Measurements from ENCODE around the gene GPR27.

The GPR27 gene, protein sequence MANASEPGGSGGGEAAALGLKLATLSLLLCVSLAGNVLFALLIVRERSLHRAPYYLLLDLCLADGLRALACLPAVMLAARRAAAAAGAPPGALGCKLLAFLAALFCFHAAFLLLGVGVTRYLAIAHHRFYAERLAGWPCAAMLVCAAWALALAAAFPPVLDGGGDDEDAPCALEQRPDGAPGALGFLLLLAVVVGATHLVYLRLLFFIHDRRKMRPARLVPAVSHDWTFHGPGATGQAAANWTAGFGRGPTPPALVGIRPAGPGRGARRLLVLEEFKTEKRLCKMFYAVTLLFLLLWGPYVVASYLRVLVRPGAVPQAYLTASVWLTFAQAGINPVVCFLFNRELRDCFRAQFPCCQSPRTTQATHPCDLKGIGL

DNA sequence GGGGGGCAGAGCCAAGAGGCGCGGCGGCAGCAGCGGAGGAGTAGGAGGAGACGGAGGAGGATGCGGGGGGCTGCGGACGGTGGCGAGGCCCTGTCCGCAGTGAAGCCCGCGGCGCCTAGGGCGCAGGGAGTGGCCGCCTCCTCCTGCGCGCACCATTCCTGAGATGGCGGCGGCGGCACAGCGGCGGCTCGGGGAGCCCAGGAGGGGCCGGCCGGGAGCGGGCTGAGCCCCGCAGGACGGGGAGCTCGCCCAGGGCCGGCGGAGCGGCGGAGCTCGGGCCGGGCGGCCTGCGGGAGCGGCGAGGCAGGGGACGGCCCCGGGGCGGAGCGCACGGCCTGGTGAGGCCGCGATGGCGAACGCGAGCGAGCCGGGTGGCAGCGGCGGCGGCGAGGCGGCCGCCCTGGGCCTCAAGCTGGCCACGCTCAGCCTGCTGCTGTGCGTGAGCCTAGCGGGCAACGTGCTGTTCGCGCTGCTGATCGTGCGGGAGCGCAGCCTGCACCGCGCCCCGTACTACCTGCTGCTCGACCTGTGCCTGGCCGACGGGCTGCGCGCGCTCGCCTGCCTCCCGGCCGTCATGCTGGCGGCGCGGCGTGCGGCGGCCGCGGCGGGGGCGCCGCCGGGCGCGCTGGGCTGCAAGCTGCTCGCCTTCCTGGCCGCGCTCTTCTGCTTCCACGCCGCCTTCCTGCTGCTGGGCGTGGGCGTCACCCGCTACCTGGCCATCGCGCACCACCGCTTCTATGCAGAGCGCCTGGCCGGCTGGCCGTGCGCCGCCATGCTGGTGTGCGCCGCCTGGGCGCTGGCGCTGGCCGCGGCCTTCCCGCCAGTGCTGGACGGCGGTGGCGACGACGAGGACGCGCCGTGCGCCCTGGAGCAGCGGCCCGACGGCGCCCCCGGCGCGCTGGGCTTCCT lies at the start of gene GPR27:
Gene GPR27 (plus strand): TSS at position 155 of the 909 bp plus-strand sequence. CDS start 195 bp downstream, at position 350.
- DNase-seq (ENCODE audit: low spot score), result peak; percentile 7

DNA sequence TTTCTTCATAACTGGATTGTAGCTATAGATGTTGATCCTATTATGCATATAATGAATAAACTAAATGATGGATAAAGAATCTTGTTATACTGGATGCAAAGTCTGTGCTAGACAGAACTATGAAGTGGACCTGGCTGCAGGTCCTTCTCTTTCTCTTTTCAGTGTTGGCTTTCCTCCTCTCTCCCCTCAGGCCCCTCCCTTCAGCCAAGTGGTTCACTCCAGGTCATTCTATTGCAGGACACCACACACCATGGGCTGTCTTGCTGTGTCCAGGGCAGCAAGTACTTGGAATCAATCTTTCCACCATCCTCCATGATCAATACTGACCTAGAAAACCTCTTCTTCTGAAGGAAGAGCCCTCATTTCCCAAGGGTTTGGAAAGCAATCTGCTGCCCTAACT lies 48.7 kb upstream of the GPR27 start:
- no peak for DNase-seq (ENCODE audit: low spot score)

DNA sequence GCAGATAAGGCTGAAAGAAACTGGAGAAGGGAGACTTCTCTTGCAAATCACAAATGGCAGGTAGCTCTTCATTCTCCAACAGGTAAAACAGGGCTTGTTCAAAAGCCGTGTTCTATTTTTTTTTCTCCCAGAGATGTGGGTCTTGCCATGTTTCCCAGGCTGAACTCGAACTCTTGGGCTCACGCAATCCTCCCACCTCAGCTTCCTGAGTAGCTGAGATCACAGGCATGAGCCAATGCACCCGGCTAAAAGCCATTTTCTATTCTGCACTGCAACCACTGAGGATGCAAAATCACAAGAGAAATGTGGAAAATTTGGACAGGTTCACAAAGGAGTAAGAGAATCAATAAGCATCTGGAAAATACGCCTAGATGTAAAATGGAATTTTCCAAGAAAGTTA lies 48.0 kb upstream of the GPR27 start:
- no peak for DNase-seq (ENCODE audit: low spot score)

DNA sequence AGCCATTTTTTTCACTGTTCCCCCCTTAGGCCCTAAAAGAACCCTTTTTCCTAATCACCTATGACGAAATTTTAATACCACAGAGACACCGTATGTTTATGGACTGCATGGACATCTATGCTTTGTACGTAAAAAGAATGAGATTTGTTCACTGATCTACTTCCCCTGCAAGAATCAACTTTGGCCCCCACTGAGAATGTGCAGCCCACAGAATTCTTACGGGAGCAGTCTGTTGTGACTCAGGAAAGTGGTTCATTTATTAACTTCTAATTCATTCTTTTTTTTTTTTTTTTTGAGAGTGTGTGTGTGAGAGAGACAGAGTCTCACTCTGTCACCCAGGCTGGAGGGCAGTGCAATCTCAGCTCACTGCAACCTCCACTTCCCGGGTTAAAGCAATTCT lies 46.1 kb upstream of the GPR27 start:
- DNase-seq (ENCODE audit: low spot score), result no peak

DNA sequence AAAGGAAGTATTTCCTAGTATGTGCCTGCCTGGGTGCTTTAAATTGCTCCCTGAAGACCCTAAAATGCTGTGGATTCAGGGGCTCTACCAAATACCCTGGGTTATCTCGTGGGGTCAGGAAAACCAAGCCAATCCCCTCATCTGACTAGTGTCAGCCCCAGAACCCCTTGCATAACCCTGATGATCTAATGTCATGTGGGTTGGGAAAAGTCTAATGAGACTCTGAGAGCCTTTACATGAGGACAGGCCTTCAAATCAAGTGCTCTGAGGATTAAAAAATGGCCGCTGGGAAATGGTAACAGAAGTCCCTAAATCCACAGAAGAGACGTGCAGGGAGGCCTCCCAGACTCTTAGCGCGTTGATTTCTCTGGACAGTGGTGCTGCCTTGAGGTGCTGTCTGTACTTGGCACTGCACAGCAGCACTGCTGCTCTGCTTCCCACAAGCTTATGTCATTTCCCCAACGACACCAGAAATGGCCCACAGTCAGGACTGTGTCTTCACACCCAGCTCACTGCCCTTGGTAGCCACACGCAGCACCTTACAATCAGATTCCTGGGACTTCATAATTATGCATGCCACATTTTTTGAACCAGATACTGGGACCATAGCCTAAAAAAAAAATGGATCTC lies 45.1 kb upstream of the GPR27 start:
- no peak for DNase-seq (ENCODE audit: low spot score)

DNA sequence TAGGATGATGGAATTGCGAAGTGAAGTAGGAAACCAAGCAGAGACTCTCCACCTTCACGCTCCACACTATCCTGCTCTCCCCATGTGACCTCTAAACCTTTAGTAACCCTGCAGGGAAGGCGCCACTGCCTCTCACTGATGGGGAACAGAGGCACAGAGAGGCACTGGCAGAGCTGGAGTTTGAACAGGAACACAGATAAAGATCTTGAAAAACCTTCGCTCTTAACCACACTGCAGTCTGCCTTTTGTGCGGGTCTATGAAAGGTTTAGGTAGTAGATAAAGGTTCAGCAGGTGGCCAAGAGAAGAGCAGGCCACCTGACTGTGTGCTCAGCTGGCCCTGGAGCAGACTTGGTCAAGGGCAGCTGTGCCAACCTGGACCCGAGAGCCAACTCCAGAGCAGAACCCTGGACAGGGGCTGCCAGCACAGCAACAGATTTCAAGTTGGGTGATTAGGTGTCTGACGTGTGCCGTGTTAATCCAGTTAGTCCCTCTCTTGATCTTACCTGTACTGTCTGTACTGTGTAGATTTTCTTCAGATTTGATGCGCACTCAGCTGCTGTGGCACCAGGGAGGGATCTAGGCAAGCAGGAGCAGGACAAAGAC lies 43.6 kb upstream of the GPR27 start:
- no peak for DNase-seq (ENCODE audit: low spot score)

DNA sequence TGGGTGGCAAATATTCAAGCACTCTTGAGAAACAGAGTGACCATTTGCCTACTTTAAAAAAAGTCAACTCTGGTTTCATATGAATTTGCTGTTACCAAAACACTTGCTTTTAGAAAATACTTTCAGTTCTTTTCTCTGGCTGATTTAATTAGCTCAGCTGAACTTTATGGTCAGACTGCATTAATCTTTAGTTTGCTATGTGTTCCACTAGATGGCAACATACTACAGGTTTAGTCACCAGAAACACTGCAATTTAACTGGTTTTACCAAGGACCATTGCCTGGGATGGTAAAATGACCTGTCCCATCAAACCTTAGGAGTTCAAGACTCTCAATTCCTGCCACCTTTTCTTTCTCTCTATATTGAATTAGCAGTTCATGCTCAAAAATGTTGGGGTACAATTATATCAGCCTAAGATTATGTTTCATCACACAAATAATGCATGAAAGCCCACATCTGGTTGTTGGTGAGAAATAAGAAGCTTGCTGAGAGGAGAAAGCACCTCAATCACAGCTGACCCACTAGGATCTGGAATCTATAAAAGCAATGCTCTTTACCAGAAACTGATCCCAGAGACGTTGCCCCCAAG lies 42.7 kb upstream of the GPR27 start:
- peak; percentile 55 for DNase-seq (ENCODE audit: low spot score)

DNA sequence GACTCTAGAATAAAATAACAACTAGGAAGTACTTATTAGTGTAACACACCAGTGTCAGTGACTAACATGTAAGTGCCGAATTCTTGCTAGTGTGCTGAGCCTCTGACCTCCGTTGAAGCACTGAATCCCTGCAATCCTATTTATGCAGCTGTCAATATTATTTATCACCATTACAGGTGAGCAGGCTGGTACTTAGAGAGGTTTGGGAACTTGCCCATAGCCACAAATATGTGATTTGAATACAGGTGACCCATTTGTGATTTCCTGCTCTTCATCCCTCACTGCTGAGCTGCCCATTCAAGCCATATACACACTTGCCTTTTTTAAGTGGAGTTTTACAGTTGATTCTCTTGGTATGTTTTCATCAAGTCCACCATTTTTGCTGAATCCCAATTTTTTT lies 40.6 kb upstream of the GPR27 start:
- DNase-seq (ENCODE audit: low spot score), result no peak

DNA sequence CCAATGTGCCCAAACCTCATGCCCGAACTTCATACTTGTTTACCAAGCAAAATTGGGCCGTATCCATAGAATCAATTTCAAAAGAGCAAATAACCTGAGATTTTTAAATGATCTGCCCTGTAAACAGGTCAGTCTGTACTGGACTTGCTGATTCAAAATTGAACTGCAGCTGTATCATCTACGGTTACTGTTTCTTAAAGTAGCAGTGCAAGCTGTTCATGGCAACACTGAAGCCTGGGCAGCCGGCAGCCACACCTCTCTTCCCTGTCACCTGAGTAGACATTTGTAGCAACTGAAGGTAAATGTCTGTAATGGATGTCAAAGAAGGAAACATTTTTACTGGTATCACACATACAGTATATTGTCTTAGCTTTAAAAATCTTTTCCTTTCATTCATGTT lies 39.1 kb upstream of the GPR27 start:
- no peak for DNase-seq (ENCODE audit: low spot score)

DNA sequence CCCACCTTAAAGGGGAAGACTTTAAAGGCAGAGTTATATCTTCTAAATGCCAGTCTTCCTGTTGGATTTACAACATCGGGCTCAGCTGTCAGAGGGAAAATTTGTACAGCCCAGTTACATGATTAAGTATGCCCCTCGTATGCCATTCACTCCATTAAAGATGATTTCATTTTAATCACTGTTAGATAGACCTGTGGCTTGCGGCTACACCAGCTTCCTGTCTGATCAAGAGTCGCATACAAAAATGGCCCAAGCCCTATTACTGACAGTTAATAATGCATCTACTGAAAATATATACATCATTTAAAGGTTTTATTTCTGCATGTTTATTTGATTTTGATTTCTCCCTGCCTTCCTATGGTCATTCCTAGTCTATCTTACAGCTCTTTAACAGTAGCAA lies 35.6 kb upstream of the GPR27 start:
- DNase-seq (ENCODE audit: low spot score), result no peak

DNA sequence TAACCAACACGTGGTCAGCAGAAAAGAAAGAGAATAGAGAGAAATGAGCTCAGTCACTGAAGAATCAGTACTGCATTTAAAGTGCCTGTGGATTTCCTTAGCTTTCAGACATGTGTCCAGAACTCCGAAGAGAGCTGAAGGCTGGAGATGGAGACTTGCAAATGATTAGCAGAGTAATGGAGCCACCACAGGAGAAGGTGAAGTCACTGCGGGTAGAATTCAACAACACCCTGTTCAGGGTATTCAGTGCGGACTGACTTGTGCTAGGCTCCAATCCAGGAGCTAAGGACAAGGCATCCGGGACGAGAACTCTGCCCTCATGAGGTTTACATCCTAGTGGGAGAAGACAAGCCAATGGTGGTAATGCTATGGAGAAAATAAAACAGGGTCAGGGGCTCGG lies 32.7 kb upstream of the GPR27 start:
- no peak for DNase-seq (ENCODE audit: low spot score)

DNA sequence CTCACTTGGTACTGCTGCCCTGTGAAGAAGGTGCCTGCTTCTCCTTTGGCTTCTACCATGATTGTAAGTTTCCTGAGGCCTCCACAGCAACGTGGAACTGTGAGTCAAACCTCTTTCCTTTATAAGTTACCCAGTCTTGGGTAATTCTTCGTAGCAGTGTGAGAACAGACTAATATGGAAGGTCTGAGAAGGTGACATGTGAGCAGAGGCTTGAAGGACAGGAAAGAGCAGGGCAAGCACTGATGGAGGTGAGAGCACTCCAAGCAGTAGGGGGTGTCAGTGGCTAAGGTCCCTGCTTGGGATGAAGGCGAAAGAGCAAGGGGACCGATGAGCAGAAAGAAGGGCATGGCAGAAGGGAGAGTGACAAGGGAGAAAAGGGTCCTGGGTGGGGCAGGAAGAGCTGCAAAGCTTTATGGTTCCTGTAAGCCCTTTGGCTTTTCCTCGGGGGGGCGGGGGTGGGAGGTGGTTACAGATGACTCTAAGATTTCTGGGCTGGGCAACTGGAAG lies 32.0 kb upstream of the GPR27 start:
- DNase-seq (ENCODE audit: low spot score), result no peak

DNA sequence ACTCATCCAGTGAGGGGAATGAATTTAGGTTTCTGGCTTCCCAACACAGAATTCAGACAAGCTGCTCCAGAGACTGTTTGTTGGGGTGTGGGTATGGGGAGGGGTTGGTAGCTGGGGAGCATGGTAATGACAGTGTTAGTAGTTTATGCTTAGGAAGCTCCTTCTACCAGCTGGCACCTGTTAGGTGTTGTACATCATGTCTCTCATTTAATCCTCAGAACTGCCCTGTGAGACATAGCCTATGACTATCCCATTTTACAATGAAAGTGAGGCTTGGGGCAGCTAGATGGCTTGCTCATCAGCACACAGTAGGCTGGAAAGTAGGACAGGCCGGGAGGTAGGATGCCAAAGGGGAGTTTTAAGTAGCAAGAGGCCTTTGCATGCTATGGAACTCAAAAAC lies 31.0 kb upstream of the GPR27 start:
- DNase-seq (ENCODE audit: low spot score), result no peak

DNA sequence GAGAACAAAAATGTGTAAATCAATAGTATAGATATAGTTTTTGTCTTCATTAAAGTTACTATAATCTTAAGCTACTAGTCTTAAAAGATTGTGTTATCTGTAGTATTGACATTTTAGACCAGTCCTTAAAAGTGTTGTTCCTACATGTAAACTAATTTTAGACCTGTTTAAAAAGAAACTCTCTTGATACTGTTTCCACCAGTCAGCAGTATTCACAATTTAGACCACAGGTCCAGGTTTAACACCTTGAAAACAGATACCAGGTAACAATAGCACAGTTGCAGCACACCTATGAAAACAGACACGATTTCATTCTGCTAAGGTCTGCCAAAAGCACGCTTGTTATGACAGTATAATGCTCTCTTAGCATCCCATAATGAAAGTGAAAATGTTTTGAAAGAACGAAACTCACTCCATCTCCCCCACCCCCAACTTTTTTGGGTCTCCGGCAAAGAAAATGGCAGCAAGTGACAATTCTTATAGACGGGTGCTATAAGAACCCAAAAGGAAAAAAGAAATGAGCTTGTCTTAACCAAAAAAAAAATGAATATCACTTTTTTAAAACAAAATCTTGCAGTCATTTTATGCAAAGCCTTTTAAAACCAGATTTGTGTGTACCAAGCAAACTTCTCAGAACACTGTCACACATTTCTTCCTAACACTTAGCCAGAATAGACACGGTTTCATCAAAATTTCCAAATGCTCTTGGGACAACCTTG lies 30.0 kb upstream of the GPR27 start:
- no peak for DNase-seq (ENCODE audit: low spot score)

DNA sequence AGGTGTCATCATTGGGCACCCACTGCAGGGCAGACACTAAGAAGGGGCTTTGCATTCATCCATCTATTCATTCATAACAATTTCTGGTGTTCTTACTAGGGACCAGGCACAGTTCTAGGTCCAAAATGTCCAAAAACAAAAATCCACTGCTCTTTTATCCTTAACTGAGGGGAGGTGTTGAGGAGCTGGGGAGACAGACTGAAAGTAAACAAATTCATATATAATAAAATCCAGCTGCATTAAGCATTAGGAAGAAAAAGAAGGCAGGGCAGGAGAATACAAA lies 29.5 kb upstream of the GPR27 start:
- no peak for DNase-seq (ENCODE audit: low spot score)

DNA sequence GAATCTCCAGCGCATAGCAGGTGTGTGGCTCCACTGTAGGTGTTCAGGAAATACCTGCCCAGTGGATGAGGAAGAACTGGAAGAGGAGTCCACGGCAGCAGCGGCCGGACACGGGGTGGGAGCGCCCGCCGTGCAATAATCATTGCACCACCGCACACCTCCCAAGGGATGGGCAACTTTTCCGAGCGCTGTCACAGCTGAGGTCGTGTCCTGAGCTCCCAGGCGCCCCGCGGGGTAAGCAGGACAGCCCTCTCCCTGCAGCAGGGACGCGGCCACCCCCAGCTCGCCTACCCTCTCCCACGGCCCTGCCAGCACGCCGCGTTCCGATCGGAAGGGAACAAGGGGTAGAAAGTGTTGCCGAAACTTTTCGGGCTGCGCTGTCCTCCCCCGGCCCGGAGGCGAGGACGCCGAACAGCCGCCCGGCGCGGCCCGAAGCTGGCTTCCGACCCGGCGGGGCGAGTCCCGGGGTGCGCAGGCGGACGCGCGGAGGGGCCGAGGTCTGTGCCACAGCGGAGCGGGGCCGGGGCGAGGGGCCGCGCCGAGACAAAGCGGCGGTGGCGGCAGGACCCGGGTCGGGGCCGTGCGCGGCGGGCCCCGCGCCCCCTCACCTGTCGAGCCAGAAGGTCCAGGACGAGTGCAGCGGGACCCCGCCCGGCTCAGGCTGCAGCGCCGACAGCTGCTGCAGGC lies 28.9 kb upstream of the GPR27 start:
- peak; percentile 7 for DNase-seq (ENCODE audit: low spot score)

DNA sequence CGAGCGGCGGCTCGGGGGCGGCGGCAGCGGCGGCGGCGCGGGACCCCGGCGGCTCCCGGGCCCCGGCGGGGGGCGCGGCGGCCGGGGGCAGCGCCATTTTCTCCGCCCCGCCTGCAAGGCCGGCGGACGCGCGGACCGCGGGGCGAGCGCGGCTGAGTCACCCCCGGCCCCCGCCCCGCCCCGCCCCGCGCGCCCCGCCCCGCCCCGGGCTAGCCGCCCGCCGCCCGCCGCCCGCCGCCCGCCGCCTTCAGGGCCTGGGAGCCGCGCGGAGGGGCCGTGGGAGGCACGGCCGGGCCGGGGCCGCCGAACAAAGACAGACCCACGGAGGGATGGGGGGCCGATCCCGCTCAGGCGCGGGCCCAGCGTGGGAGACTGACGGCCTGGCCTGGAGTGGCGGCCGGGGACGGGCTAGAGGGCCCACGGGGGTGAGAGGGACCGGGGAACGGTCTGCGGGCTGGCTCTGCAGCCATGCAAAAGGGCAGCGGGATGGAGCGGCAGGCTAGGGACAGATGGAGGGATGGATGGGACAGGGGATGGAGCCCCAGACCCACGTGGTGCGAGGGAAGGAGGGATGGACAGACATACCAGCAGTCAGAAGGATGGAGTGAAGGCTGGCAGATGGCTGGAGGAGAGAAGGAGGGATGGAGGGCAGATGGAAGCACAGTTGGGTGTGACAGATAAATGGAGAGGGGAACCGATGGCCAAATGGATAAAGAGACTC lies 28.2 kb upstream of the GPR27 start, which contains the start of gene EIF4E3:
Gene EIF4E3 (minus strand): TSS at position 132 of the 721 bp plus-strand sequence. CDS start 35 bp downstream, at position 97.
- no peak for DNase-seq (ENCODE audit: low spot score)

DNA sequence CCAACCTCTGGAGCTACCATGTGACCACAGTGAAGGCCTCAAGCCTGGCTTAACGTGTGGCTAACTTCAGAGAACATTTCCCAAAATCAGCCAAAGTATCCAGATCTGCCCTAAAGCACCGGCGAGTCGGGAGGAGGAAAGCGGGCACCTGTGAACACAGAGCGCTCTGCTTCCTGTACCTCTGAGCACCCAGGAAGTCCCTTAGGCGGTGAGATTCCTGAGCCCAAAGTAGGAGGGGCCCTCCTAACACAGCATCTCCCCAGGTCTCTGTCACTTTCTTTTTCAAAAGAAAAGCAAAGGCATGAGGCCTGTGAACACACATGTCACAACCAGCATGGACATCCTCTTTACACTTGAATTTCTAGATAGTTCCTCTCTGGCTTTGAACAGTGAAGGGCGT lies 27.5 kb upstream of the GPR27 start:
- DNase-seq (ENCODE audit: low spot score), result no peak

DNA sequence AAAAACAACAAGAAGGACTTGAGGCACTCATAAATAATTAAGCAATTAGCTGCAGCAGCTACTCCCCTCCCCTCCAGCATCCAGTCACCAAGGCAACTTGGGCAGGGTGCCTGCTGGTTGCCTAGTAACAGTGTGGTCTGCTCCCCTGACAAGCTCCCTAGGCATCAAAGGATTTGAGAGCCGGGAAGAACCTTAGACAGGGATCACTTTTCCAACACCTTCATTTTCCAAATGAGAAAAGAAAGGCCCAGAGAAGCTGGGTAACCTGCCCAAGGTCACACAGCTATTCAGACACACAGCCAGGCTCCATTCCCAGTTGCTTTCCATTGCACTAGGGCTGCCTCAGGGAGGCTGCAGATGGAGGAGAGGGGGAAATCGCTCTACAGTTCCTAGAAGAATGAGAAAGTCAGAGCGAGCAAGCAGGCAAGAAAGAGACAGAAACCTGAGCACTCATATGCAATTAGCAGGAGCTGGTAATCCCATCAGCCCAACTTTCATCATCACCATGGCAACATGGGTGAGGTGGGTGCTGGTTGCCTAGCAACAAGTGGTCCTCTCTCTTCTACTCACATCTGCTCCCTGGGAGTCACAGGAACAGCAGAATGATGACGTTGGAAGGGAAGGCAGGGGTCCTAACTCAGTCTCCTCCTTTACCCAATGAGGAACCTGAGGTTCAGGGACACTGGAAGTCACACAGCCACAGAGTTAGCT lies 24.9 kb upstream of the GPR27 start:
- no peak for DNase-seq (ENCODE audit: low spot score)
